ENCODE data around the gene RC3H2. TPM values are rescaled to one million over a fixed set of nuclear protein-coding genes. Genes with fewer than 3 reads are reported as not detected.

The RC3H2 gene
- total and polyA plus RNA-seq, 2 of the 13 experiments (the other 11 are each of a cell fraction or from before 2014, with no cell fraction given): 21.0 to 36.4 TPM

GRCh38 chr9:122950263-122950662 is 45.1 kb upstream of the RC3H2 start (continued):
- TF ChIP-seq KDM3A (CRISPR knock-in tag; IDR thresholded peaks at IDR 0.05; ENCODE audit: low read depth): no peak
- no peak for TF ChIP-seq CENPBD1 (CRISPR knock-in tag; IDR thresholded peaks at IDR 0.05; ENCODE audit: borderline replicate concordance, low read depth)
- TF ChIP-seq ZNF318 (CRISPR knock-in tag; IDR thresholded peaks at IDR 0.05): no peak
- TF ChIP-seq ZNF282 (IDR thresholded peaks at IDR 0.05; ENCODE audit: partially characterized antibody): no peak
- no peak for TF ChIP-seq SRF (IDR thresholded peaks at IDR 0.05; ENCODE audit: low read depth, low read length)
